NCI-H2171 treated with DMSO at 0.1 percent for 48 hours (cell line): ENCODE measurements around the gene SPINT2.
"Not testable (repeated sequence)": the region's sequence is repeated elsewhere in the genome, so short reads cannot be mapped to it uniquely, and the experiment has no call there.

Source experiments
- DNase-seq: peaks from one replicate; lab custom pipeline; 2025; lab: John Stamatoyannopoulos, UW

SPINT2 gene

DNA sequence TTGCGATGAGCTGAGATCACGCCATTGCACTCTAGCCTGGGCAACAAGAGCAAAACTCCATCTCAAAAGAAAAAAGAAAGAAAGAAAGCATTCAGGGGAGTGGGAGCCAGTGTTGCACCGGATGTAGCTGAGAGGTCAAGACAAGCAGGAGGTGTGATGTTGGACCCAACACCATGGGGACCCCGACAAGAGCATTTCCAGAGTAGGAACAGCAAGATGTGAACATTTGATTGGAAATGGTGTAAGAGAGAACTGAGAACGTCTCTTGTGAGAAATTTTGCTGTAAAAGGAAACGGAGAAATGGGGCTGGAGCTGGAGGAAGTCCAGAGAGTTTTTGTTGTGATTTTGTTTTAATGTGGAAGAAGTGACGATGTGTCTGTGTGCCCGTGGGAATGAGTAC, 24.6 kb upstream of the SPINT2 start:
- DNase-seq = no peak

DNA sequence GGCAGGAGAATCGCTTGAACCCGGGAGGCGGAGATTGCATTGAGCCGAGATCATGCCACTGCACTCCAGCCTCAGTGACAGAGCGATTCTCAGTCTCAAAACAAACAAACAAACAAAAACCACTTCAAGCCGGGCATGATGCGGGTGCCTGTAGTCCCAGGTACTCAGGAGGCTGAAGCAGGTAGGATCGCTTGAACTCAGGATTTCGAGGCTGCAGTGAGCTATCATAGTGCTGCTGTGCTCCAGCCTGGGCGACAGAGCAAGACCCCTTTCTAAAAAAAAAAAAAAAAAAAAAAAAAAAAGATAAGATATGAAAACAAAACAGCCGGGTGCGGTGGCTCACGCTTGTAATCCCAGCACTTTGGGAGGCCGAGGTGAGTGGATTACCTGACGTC, 21.1 kb upstream of the SPINT2 start:
- DNase-seq = no peak

DNA sequence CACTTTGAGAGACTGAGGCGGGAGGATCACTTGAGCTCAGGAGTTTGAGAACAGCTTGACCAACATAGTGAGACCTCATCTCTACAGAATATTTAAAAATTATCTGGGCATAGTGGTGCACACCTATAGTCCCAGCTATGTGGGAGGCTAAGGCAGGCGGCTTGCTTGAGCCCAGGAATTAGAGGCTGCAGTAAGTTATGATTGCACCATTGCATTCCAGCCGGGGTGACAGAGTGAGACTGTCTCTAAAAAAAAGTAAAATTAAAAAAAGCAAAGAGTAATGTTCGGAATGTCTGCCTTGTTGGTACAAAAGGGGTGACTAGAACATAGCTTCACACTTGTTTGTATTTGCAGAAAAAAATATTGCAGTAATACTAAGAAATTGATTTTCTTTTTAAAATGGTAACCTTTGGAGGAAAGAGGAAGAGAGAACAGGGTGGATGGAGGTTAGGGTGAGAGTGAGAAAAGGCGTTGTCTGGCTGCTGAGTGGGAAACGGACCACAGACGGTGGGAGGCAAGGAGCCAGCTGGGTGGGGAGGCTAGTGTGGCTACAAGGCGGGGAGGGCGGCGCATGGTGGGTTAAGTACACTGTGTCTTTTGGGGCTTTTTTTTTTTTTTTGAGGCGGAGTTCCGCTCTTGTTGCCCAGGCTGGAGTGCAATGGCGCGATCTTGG, 18.4 kb upstream of the SPINT2 start:
- no peak for DNase-seq

DNA sequence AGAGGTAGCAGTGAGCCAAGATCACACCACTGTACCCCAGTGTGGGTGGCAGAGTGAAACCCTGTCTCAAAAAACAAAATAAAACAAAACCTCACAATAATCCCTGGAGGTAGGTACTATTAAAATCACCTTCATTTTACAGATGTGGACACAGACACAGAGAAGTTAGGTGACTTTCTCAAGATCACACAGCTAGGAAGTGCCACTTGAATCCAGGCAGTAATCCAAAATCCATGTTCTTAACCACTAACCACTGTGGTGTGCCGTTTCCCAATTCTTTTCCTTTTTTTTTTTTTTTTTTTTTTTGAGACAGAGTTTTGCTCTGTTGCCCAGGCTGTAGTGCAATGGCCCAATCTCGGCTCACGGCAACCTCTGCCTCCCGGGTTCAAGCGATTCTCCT, 17.2 kb upstream of the SPINT2 start:
- DNase-seq = peak; percentile 21

DNA sequence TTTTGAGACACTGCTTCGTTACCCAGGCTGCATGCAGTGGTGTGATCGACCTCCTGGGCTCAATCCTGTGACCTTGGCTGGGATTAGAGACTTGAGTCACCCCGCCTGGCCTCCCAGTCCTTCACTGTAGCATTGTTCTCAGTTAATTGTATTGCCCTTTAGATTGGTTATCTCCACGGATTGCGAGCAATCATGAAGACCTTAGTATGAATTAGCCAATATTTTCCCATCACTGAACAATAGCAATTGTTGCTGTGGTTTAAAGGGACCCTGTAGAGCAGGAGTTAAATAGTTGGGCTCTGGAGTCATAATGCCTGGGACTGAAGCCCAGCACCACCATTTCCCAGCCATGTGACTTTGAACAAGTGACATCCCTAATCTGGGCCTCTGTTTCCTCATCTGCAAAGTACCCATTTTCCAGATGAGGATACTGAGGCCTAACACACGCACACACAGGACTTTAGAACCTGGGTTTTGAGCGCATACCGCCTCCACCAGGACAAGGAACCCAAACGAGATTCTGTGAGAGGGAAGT, 16.6 kb upstream of the SPINT2 start:
- DNase-seq = no peak

DNA sequence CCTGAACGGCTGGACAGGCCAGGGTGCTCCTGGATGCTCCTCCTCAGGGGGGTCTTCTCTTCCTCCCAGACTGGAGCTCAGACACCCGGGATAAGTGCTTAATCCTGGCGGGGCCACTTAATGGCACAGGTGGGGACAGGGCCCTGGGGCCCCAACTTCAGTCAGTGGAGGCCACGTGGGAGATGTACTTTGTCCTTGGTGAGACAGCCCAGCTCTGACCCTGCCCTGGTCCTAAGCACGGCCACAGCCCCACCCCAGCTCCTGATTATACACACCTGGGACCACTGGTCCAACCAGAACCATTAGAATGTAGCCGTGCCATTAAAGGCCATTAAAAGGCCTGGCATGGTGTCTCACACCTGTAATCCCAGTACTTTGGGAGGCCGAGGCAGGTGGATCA, 16.0 kb upstream of the SPINT2 start:
- DNase-seq = no peak

DNA sequence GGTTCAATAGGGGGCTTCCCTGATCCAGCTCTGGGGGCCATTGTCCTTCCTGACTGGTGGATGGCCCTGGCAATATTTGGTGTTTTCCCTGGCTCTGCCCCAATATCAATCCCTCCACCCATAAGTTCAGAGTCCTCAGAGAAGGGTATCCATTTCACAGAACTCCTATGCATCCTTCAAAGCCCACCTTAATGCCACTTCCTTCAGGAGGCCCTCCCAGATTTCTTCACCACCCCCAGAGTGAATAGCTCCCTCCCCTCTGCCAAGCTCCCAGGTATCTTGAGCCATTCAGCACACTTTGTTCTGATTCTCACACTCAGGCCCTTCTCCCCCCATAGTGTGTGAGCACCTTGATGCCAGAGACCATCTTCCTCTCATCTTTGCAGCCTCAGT, 13.9 kb upstream of the SPINT2 start:
- DNase-seq = no peak

DNA sequence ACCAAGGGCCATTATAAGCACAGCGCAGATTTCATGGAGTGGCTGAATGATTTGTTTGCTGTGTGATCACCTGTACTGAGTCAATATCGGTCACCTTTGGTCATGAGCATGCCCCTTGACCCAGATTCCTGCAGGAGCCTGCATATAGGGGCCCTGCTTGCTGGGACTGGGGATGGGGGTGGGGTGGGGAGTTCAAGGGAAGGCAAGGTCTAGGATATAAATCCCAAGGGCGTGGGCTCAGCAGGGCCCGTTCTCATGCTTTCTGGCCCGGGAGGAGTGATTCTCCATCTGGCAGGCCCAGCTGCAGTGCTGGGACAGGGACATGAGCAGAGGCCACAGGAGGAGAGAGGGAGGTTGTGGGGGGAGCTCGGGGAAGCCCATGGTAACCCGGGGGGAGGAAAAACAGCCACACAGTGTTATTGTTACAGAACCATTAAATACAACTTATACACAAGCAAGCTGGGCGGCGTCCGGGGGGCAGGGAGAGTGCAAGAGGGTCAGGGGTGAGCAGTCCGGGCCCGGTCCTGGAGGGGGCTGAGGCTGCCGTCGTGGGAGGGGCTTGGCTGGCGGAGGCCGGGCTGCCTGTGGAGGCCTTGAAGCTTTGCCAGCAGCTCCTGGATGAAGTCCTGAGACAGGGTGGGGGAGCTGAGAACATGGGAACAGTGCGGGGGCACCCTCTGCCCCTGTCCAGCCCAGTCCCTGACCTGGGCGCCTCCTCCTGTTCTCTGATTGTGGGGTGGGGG, 13.4 kb upstream of the SPINT2 start:
- peak; percentile 93 for DNase-seq

DNA sequence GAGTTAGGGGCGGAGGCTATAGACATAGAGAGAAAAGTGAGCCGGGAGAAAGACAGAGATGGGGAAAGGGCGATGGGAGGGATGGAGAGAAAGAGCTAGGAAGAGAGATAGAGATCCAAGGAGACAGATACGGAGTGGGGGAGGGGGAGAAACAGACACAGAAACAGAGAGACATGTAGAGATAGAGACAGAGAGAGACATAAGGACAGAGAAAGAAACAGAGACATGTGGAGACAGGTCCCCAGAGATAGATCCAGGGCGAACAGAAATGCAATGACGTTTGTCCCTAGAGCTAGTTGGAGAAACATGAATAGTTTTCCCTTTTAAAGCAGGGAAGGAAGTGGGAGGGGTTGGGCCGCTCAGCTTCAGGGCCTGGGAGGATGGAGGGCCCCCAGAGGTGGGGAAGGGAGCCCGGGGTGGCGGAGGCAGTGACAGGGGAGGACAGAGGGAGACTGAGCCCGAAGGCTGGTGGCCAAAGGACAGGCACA, 12.8 kb upstream of the SPINT2 start:
- peak; percentile 96 for DNase-seq

DNA sequence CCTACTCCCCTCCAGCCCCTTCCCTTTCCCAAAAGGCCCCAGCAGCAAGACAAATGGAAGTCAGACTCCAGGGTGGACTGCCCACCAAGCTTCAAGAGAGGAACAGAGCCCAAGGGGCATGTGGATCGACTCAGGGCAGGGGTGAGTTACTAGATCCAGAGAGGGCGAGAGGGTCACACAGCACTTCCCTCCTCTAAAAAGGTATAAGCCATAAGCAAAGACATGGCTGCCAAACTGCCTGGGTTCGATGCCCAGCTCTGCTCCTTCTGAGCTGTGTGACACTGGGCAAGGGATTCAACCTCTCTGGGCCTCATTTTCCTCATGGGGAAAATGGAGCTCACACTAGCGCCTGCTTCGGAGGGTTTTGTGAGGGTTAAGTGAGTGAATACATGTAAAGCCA, 12.0 kb upstream of the SPINT2 start:
- peak; percentile 65 for DNase-seq

DNA sequence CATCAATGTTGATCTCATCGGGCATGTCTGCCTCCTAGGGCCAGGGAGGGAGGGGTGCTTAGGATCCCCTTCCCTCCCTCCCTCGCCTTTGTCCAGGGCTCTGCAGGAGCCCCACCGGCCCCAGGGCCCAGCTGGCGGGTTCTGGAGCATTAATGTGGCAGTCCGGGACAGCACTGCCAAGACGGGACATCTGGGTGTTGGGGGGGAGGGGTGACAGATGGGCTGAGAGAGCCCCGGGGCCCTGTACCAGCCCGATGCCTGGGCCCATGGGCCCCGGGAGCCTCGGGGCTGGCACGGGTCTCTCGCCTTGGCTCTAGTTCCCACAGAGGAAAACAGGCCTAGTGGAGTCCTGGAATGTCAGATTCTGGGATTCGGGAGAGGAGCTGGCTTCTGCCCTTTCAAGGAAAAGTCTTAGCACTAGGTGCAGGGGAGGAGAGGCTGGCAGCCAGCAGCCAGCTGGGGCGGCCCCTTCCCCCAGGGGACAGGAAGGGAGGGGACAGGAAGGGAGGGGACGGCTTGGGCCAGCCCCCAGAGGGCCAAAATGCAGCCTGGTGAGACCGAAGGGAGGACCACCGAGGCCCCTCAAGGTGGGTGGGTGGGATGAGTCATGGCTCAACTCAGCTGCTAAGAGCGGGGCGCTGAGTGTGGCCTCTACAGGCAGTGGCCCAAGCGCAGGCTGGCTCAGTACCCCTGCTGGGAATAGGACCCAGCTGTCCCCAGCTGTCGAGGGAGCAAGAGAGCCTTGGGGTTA, 11.3 kb upstream of the SPINT2 start:
- DNase-seq = peak; percentile 81

DNA sequence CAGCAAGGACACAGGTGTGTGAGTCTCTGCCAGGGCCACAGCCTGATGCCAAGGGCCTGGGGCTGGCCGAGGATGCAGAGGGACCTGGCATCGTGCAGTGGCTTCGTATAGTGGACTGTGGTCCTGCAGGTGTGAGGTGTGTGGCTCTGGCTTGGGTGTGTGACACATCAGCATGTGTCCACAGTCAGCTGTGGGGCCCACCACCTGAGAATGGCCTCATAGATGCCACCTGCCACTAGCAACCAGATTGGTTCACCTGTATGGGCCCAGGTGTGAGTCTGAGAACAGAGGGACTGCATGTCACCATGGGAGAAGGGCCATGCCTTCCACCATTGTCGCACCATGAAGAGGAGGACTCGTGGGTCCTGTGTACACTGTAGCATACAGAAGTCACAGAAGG, 10.6 kb upstream of the SPINT2 start:
- no peak for DNase-seq

DNA sequence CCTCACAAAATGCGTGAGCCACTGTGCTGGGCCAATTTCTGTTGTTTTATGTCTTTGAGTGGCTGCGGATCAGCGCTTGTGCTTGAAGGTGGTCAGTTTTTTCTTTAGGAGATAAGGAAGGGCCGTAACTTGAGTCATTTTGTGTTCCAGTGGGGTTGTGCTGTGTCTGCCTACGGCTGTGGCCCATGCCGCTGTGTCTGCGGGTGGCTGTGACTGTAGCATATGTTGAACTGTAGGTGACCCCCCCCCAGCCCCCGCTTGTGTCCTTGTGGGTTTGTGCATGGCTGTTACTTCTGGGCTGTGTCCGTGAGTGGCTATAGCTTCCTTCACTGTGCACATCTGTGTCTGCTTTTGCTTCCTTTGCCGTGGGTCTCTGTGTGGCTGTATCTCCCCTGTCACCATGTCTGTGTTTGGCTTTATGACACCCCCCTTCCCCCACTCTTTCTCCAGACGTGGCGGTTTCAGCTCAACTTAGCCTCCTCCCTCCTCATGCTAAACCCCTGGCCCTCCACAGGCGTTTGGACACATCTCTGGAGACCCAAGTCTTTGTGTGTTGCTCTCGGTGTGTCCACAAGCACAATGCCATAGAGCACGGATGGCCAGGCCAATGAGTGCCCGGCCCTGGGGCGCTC, 8.9 kb upstream of the SPINT2 start:
- DNase-seq = peak; percentile 26

DNA sequence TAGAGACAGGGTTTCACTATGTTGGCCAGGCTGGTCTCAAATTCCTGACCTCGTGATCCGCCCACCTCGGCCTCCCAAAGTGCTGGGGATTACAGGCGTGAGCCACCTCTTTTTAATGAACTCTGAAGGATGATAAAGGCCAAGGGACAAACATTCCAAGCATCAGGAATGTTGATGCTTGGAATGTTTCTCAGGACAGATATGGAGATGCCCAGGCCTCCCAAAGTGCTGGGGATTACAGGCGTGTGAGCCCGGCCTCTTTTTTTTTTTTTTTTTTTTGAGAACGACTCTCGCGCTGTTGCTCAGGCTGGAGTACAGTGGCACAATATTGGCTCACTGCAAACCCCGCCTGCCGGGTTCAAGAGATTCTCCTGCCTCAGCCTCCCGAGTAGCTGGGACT, 2.4 kb upstream of the SPINT2 start:
- DNase-seq = not testable (repeated sequence)

DNA sequence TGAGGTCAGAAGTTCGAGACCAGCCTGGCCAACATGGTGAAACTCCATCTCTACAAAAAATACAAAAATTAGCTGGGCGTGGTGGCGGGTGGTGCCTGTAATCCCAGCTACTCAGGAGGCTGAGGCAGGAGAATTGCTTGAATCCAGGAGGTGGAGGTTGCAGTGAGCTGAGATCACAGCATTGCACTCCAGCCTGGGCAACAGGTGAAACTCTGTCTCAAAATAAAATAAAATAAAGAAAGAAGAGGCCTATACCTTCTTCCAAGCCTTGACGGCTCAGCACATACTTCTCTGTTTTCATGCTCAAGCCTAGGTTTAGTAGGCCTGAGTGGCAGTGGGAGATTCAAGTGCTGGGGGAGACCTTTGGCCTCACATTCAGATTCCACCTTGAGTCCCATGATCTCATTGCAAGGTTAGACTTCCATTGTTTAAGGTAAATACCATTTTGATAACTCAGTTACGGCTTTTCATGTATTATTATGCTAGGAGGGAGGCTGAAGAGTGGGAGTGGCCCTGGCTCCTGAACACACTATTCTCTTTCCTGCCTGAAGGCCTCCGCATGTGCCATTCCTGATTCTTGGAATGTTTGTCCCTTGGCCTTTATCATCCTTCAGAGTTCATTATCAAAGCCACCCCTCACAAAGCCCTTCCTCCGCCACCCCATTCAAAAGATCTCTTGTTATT, 1.6 kb upstream of the SPINT2 start:
- no peak for DNase-seq

DNA sequence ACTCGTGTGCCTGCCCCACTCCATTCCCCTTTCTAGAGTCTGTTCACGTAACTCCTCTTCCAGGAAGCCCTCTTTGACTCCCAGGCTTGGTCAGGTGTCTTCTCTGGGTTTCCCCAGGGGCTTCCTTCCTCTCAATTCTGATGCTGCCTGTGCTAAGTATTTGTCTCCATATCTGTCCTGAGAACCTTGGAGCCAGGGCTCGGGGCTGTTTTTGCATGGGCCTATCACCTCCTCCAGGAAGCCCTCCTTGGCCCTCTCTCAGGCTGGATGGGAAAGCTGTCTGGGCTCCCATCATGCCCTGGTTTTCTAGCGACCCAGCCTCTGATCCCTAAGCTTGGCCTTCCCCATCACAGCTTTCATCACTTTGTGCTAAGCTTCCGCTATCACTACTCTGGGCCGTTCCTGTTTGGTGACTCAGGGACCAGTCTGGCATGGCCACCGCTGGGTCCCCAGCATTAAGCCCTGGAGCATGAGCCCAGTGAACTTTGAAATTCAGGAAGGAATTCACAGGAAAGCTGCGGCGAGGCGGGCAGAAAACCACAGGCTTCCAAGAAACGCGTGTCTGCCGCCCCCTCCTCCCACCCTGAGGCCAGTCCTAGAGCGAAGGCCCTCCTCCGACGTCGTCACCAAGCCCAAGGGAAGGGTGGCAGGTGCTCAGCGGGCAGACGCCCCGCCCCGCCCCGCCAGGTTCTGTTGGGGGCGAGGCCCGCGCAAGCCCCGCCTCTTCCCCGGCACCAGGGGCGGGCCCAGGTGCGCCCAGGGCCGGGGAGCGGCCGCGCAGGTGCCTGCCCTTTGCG, 486 bp upstream of the SPINT2 start:
- peak; percentile 96 for DNase-seq

DNA sequence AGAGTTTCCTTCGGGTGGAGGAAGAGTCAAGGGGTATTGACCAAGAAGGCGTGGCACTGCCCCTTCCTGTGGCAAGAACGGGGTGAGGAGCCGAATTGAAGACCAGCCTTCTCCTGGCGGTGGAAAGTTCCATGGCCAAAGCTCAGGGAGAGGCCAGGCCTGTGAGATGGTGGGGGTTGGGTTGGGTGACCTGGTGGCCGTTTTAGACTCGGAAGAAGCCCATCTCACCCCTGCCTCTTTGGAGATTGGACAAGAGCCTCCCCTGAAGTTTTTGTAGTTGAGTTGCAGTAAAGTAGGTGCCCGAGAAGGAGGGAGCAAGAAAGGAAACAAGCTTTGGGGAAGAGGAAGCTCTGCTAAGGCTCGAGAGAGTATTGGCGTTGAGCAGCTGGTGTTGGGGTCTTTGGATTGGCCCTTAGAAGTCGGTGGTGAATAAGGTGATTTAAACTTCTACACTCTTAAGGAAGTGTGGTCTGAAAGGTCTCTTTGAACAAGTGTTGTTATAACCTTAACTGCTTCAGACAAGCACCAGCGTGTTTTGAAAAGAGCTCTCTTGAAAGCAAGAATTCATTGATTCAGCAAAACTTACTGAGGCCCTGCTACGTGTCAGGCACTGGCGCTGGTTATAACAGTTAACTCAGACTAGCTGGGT, 964 bp downstream of the SPINT2 start:
- DNase-seq = no peak

DNA sequence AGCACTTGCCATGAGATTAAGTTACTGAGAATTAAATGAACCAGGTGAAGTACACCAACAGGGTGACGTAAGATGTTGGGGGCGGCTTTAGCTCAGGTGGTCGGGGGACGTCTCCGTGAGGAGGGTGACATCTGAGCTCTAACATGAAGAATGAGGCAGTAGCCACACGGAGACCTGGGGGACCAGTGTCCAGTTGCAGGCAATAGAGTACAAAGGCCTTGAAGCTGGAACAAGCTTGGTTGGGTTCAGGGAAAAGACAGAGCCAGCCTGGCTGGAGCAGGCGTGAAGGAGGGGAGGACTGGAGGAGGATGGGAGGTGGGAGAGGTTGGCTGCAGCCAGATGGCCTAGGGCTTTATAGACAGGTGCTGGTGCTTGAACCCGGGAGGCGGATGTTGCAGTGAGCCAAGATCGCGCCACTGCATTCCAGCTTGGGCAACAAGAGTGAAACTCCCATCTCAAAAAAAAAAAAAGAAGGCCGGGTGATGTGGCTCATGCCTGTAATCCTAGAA, 1.6 kb downstream of the SPINT2 start:
- peak; percentile 92 for DNase-seq

DNA sequence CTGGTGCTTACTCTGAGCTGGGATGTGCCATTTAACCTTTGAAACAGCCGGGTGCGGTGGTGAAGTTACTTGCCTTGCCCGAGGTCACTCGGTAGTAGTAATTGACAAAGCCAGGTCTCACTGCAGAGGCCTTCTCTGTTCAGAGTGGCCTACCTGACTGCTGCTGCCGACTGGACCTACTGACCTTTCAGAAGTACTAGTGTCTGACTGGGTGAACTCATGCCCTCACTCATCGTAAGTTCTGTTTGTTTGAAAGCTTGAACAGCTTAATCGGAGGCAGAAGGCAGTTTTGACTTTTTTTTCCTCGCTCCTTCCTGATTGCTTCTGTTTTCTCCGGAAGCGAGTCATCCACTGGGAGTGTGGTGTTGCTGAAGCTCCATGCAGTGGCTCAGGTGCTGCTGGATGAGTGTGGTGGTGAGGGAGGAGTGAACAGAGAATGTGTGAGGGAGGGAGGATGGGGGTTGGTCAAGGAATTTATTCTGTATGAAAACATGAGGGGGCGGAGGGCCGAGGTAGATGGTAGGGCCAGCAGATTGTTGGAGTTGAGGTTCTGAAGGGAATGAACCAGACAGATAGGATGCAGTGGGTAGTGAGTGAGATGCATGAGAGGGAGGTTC, 2.7 kb downstream of the SPINT2 start:
- DNase-seq = peak; percentile 10
